Esophagus (tissue), 2 donors: ENCODE measurements around the gene GABBR2. TPM values are rescaled to one million over a fixed set of nuclear protein-coding genes. Genes with fewer than 3 reads are reported as not detected.

ENCODE experiments used
- H3K27ac ChIP-seq, 2 donors: one replicate each; pipeline ENCODE4 v1.5.1; 2013; ENCODE audit warnings: low read depth in 2 of 2, mild to moderate bottlenecking in 2 of 2, inconsistent platforms in 1 of 2, low read length in 1 of 2, moderate library complexity in 1 of 2
- H3K27me3 ChIP-seq, 2 donors: one replicate each; pipeline ENCODE4 v1.6.1; 2013; ENCODE audit warnings: low read length in 2 of 2, control low read depth in 1 of 2, mild to moderate bottlenecking in 1 of 2; ENCODE audit not compliant: insufficient read depth in 2 of 2, control insufficient read depth in 1 of 2
- H3K36me3 ChIP-seq, 2 donors: one replicate each; pipeline ENCODE4 v1.6.1; 2013; ENCODE audit warnings: low read length in 1 of 2; ENCODE audit not compliant: control insufficient read depth in 2 of 2, insufficient read depth in 2 of 2
- H3K4me1 ChIP-seq, 2 donors: one replicate each; pipeline ENCODE4 v1.6.1; 2013; ENCODE audit warnings: low read length in 1 of 2; ENCODE audit not compliant: control insufficient read depth in 2 of 2, insufficient read depth in 2 of 2
- H3K4me3 ChIP-seq, 2 donors: one replicate each; pipeline ENCODE4 v1.5.1; 2013; ENCODE audit warnings: low read length in 2 of 2, mild to moderate bottlenecking in 2 of 2, low read depth in 1 of 2, moderate library complexity in 1 of 2
- H3K9me3 ChIP-seq, 2 donors: one replicate each; pipeline ENCODE4 v1.6.1; 2013; ENCODE audit warnings: mild to moderate bottlenecking in 2 of 2, low read depth in 1 of 2, low read length in 1 of 2, moderate library complexity in 1 of 2; ENCODE audit not compliant: control insufficient read depth in 2 of 2, insufficient read depth in 1 of 2
- WGBS, 2 donors: extraction: QIAGEN DNeasy Blood & Tissue Kit; methylation state at CpG; one replicate each; pipeline ENCODE4 v1.1.7; 2013; 5-methylcytosine and 5-hydroxymethylcytosine counted together
- polyA plus RNA-seq, 2 donors: library from polyadenylated mRNA; stranded (reverse); fragments of 200-250 nt; gene quantifications; one replicate each; pipeline ENCODE4 v1.2.3, GENCODE V29; 2013
- donor health status: healthy with polysubstance abuse.
- donor health status: Bipolar disorder and iron deficiency.

The GABBR2 gene
- polyA plus RNA-seq, 2 donors = under 0.01 TPM; not detected in 1

DNA sequence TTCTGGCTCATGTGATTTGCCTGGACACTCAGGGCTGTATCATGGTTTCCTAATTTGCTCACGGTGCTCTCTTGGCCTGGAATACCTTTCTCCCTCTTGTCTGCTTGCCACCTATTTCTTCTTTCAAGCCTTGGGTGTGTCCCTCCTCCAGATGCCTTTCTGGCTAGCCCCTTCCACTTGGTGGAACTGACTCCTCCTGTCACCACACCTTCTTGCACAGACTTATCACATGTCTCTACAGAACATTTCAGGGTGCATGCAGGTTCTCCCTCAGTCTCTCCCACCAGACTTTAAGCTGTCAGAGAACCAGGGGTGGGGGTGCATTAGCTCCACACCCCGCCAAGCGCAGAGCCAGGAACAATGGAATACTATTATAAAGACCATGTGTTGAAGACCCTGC is 455.2 kb downstream of the GABBR2 start:
- H3K27me3 ChIP-seq = no peaks in the 10 kb centered on the region
- no peaks in the 10 kb centered on the region for H3K9me3 ChIP-seq
- H3K4me3 ChIP-seq = peak overlapping the region; percentile 26 to 74
- peaks cover 2 to 32% of the 10 kb centered on the region in 2 donors for H3K4me1 ChIP-seq
- WGBS, 2 donors = 61 to 68% methylated on average over 3 of the region's 3 CpGs
- peak overlapping the region; percentile 63 to 99 for H3K27ac ChIP-seq
- H3K36me3 ChIP-seq = peaks cover 0 to 9% of the 10 kb centered on the region in 2 donors

DNA sequence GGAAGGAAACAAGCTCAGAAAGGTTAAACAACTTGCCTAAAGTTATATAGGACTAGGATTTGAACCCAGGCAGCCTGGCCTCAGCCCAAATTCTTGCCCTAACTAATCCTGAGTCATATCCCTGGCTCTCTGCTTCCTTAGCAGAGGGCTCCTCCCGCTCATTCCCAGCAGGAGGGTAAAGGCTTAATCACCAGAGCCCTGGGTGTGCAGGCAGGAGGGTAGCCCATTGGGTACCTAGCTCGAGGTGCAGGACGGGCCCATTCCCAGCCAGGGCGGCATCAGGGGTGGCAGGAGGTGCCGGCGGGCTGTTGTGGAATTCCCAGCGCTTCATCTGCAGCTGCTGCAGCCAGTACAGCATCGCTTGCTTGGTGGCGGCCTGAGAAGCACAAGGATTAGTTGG is 457.2 kb downstream of the GABBR2 start:
- no peak overlapping the region for H3K4me3 ChIP-seq
- peak overlapping the region; percentile 11 to 51 for H3K27ac ChIP-seq
- H3K4me1 ChIP-seq = peaks cover 6 to 41% of the 10 kb centered on the region in 2 donors
- H3K36me3 ChIP-seq = peaks cover 0 to 9% of the 10 kb centered on the region in 2 donors
- no peaks in the 10 kb centered on the region for H3K27me3 ChIP-seq
- WGBS, 2 donors = 59 to 71% methylated on average over 9 of the region's 9 CpGs
- H3K9me3 ChIP-seq = no peaks in the 10 kb centered on the region

DNA sequence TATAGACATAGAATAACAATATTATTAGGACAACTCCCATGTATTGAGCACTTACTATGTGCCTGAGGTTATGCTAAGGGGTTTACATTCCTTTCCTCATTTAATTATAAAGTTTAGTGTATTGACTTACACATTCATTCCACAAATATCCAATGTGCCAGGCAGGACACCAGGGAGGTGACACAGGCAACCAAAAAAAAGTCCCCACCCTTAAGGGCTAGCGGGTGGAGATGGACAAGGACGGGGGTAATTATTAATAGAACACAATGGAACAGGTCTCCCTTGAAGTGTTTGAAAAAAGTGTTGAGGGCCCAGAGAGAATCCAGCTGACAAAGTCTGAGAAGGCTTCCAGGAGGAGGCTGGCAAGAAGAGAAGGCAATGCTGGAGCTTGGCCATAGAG is 459.0 kb downstream of the GABBR2 start:
- peak overlapping the region; percentile 45 to 83 for H3K27ac ChIP-seq
- peaks cover 6 to 45% of the 10 kb centered on the region in 2 donors for H3K4me1 ChIP-seq
- H3K9me3 ChIP-seq = no peaks in the 10 kb centered on the region
- peaks cover 0 to 9% of the 10 kb centered on the region in 2 donors for H3K36me3 ChIP-seq
- 54 to 66% methylated on average over 2 of the region's 2 CpGs for WGBS, 2 donors
- no peak overlapping the region for H3K4me3 ChIP-seq
- no peaks in the 10 kb centered on the region for H3K27me3 ChIP-seq

DNA sequence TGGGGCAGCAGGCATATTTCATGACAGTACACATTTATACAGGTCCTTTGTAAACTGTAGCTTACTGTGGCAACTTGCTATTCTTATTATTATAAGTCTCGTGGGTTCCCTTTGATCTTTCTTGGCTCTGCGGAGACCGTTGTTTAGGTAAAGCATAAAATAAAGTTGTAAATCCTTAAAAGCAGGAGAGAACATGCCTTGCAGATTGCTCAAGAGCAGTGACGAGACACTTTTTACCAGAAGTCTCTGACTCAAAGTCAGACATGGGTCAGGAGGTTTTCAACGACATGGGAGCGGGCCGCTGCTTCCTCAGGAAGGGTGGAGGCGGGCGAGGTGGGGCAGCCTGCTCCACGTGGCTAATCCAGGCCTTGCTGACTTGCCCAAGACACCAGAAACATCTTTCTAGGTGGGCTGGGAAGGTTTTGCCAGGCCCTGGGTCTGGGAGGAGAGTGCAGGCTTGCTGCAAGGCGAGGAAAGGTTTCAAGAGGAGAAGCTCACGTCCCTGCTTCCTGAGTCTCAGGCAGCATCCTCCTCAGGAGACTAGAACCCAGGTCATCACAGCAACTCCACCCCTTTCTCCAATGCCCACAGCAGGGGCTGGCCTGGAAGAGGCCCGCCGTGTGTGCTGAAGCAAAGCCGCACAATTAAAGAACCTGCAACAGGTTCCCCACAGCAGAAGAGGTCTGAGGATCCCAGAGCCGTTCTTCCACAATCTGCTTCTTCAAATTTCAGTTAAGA is 459.8 kb downstream of the GABBR2 start:
- Histone ChIP-seq H3K27me3 (no peaks in the 10 kb centered on the region), H3K27ac (peak overlapping the region; percentile 88 to 95), H3K36me3 (peaks cover 0 to 9% of the 10 kb centered on the region in 2 donors), H3K4me1 (peaks cover 6 to 44% of the 10 kb centered on the region in 2 donors), H3K4me3 (no peak overlapping the region), H3K9me3 (no peaks in the 10 kb centered on the region)
- WGBS, 2 donors = 36 to 52% methylated on average over 16 of the region's 16 CpGs

DNA sequence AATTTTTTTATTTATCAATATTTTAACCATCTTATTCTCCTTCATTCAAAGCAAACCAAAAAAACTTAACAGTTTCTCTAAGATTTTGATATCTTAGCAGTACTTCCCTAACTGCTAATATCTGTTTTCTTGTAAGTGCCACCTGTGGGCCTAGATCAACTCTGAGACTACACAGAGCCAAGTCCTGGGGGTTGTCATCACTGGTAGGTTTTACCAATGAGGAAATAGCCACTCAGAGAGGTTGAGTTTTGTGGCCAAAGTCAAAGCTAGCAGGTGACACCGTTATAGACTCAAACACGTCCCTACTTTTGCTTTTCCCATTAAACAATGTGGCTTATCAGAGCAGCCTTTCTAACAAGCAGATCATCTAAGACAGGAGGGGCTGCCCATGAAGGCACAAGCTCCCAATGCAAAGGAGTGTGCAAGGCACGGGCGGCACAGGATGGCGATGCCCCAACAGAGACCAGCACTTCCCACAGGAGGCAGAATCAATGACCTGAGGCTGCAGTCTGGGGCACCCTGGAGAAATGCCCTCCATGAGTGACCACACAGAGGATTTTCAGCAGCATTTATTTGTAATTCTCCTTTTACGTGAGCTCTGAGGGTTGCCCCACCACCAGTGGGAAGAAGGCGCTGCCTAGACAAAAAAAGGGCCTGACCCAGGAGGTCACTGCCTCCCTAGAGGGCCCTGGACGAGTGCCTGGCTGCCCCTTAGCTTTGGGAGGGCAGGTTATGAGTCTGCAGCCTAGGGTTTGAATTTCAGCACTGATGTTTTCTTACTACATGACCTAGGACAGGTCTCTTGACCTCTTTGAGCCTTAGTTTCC is 460.7 kb downstream of the GABBR2 start:
- Histone ChIP-seq H3K9me3 (no peaks in the 10 kb centered on the region), H3K4me1 (peaks cover 6 to 36% of the 10 kb centered on the region in 2 donors), H3K27ac (peak overlapping the region; percentile 88 to 97), H3K4me3 (no peak overlapping the region), H3K36me3 (peaks cover 0 to 8% of the 10 kb centered on the region in 2 donors), H3K27me3 (no peaks in the 10 kb centered on the region)
- 68 to 77% methylated on average over 8 of the region's 8 CpGs for WGBS, 2 donors

DNA sequence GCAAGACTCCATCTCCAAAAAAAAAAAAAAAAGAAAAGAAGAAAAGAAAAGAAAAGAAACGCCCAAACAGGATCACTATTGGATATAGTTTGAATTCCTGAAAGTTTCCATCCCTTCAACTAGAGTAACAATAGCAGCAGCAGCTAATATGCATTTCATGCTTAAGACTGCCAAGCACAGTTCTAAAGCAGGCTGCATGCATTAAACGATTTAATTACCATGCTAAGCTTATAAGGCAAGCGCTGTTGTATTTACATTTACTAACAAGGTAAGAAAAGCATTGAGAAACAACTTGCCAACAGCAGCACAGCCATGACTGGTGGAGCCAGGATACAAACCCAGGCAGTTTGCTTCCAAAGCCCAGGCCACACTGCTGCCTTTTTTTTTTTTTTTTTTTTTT is 466.3 kb downstream of the GABBR2 start:
- Histone ChIP-seq H3K4me1 (peaks cover 0 to 6% of the 10 kb centered on the region in 2 donors), H3K4me3 (no peak overlapping the region), H3K27me3 (no peaks in the 10 kb centered on the region), H3K9me3 (no peaks in the 10 kb centered on the region), H3K27ac (no peak overlapping the region), H3K36me3 (peaks cover 0 to 10% of the 10 kb centered on the region in 2 donors)
- 81 to 89% methylated on average over 3 of the region's 3 CpGs for WGBS, 2 donors

DNA sequence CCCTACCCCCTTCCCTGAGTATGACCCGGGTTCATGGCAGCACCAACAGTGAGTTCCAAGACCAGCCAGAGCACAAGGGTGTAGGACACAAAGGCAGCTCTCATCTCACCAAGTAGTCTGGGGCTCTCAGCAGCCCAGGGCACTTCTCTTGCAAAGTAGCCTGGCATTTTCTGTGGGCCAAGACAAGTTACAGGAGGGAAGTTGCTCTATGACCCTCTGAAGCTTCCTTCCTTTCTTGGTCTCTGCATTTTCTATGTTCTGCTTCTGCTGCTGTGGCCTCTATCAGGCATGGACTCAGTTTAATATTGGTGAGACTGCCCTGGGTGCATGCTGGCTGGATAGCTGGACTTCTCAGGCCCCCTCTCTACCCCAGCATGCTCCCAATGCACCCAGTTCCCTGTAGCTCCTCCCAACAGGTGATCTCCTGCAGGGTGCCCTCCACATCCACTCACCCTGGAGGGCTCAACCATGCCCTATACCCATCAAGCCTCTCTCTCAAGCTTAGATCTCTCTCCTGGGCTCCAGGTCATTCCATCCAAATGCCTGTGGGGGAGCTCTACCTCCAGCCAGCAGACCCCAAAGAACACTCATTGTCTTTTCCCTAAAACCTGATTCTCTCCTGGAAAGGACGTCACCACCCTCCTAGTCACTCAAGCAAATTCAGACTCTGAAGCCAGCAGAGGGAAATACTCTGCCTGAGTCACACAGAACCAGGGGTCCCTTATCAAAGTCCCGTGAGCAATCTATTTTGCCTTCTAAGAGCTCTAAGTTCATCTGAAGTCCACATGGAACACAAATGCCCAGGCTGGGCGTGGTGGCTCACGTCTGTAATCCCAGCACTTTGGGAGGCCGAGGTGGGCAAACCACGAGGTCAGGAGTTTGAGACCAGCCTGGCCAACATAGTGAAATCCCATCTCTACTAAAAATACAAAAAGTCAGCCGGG is 467.1 kb downstream of the GABBR2 start:
- H3K4me3 ChIP-seq = no peak overlapping the region
- H3K9me3 ChIP-seq = no peaks in the 10 kb centered on the region
- no peaks in the 10 kb centered on the region for H3K27me3 ChIP-seq
- 84 to 89% methylated on average over 8 of the region's 8 CpGs for WGBS, 2 donors
- no peak overlapping the region for H3K27ac ChIP-seq
- peaks cover 0 to 10% of the 10 kb centered on the region in 2 donors for H3K36me3 ChIP-seq
- peaks cover 0 to 4% of the 10 kb centered on the region in 2 donors for H3K4me1 ChIP-seq

DNA sequence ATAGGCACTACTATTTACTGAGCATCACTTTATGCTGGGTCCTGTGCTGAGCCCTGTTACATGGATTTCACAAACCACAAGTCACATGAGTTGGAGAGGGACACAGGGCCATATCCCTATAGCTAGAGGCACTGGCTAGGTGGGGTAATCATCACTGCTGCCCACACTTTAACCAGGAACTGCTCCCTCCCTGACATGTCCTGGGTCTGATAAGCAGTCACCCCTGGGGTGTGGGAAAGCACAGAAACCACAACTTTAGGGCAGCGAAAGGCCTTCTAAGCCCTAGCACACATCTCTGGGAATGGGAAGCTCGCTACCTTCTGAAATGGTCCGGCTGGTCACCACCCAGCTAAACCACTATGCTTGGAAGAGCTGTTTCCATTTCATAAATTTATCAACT is 468.3 kb downstream of the GABBR2 start:
- no peak overlapping the region for H3K4me3 ChIP-seq
- H3K9me3 ChIP-seq = no peaks in the 10 kb centered on the region
- H3K4me1 ChIP-seq = no peaks in the 10 kb centered on the region
- 94% methylated on average over 3 of the region's 3 CpGs for WGBS, 2 donors
- H3K36me3 ChIP-seq = peaks cover 0 to 10% of the 10 kb centered on the region in 2 donors
- no peak overlapping the region for H3K27ac ChIP-seq
- H3K27me3 ChIP-seq = no peaks in the 10 kb centered on the region
